Colon (tissue), 2 donors: ENCODE data around the gene ASB13.
"Not testable (repeated sequence)": the region's sequence is repeated elsewhere in the genome, so short reads cannot be mapped to it uniquely, and the experiment has no call there.

Experiments
- FAIRE-seq: peaks from 2 replicates; lab custom pipeline; 2012; peaks lifted over from hg19 to GRCh38; lab: Jason Lieb, UNC
- donor health status: control.
- donor health status: control.

The ASB13 gene

DNA sequence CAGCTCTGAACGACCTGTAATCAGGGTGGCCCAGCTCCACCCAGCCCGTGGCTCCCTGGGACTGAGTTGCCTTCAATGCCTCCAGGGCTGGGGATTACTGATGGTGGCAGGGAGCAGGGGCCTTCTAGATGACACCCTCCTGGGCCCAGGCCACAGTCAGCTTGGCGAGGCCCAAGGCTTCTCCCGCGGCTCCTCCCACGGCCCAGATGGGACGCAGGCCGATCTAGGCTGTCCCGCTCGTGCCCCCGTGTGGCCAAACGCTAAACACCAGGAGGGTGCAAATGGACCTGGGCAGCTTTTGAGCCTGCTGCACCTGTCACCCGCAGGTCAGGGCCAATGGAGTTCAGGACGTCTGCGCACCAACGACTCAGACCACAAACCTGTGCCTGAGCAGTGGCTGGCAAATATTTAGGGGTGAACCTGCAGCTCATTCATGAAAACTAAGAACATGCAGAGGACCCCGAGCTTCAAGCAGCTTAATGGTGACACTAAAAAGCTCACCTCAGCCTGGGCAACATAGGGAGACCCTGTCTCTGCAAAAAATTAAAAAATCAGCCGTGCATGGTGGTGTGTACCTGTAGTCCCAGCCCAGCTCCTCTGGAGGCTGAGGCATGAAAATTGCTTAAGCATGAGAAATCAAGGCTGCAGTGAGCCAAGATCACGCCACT lies 43.2 kb downstream of the ASB13 start:
- FAIRE-seq: no peak

DNA sequence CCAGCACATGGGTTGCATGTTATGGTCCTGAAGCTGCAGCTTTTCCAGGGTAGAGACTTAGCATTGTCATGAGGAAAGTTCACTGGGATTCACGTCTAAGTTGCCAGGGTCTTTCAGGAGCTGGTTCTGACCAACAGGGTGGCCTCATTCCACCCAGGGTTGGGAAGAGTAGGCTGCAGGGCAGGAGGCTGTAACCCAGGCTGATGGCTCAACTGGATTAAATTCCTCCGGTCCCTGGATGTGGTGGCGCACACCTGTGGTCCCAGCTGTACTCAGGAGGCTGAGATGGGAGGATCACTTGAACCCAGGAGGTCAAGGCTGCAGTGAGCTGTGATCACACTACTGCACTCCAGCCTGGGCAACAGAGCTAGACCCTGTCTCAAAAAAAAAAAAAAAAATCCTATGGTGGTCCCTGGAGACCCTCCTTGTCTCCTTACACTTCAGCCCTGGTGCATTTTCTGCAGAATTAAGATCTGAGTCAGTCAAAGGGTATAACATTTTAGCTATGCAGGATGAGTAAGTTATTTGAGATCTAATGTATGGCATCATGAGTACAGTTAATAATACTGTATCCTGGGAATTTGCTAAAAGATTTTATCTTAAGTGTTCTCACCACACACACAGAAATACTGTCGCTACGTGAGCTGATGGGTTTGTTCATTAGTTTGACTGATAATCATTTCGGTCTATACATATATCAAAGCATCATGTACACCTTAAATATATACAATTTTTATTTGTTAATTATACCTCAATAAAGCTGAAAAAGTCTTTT lies 44.0 kb downstream of the ASB13 start:
- FAIRE-seq: no peak

DNA sequence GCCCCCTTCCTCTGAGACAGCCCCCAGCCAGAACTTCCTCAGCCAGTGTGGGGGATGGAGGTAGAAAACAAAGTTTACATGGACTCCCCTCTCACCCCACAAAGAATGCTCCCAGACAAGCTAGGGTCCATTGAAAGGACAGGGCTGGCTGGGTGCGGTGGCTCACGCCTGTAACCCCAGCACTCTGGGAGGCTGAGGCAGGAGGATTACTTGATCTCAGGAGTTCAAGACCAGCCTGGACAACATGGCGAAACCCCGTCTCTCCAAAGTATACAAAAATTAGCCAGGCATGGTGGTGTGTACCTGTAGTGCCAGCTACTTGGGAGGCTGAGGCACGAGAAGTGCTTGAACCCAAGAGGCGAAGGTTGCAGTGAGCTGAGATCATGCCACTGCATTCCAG lies 45.0 kb downstream of the ASB13 start:
- FAIRE-seq: not testable (repeated sequence)

DNA sequence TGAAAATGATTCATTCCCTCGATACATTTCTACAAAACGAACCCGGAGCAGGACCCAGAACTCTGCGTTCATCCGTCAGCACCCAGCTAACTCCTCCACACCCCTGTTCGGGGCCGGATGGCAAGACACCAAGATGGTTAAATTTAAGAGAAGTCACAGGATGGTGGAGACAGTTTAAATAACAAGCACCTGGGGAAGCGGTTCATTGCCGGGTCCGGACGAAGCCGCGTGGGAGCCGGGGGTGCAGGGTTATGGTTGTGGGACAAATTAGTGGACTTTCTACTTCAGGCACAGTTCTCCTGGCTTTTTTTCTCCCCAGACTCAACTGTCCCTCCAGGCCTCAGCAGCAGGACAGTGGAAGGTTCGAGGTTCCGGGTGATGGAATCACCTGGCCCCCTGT lies 45.4 kb downstream of the ASB13 start:
- no peak for FAIRE-seq

DNA sequence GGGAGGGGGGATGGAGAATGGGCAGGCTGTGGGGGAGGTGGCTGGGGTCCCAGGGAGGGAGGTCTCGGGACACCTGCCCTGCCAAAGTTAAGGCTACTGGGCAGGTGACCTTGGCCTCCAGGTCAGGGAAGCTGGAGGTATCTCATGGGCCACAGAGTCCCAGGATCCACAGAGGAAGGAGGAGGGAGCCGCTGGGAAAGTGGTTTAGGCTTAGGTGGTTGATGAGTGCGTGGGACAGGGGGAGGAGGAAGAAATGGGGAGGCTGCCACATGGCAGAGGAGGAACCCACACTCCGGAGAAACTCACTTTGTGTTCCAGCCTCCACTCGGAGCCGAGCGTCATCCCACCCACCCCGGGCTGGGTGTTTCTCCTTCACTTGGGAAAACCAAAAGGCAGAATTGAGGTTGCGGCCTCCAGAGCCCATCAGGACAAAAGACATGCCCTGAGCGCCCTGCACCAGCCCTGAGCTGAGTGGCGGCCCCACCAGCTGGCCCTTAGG lies 46.1 kb downstream of the ASB13 start:
- no peak for FAIRE-seq

DNA sequence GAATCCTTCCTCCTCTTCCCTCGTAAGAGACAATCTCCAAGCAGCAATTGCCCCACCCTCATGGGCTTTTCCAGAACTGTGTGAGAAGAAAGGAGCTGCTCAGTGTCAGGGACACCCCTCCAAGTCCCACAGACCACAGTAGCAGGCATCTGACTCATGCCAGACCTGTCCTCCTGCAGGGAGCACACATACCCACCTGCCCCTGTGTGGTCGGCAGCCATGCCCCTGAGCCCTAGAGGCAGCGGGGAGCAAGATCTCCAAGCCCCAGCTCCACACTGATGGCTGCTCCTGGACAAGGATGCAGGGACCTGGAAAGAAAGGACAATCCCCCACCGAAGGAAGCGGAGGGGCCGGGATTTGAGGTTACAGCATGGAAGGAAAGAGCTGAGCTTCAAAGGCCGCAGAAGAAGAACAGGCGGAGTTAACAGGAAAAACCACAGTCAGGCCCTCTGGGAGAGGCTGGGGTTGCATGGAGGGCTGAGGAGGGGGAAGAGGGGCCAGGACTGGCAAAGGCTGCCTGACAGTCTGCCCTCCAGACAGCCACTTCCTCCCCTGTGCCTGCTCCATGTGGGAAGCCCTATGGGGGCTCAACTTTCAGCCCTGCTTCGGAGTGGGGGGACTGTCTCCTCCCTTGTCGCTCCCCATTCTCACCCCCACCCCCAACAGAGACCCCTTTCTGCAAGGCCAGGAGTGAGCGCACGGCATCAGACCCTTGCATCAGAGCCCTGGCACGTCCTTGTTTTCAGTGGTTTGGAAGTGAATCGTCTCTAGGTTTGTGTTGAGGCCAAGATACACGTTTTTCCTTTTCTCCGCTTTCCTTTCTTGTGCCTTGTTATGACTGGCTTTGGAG lies 46.8 kb downstream of the ASB13 start:
- FAIRE-seq: no peak

DNA sequence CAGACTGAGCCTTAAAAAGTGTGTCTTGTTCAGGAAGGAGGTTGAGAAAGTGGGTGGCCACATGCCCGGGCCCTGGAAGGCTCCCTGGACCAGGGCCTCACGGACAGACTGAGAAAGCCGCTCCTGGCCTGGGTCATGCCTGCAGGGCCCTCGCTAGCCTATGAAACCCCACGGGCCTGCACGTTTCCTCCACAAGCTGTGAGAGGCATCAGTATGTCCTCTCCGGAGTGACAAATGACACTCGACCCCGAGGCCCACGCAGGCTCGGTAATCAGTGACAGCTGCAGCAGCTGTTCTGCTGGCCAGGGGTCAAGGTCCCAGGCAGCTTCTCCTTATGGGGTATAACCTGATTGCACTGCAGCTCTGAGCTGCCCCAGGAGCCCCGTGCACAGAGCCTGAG lies 47.6 kb downstream of the ASB13 start:
- no peak for FAIRE-seq

DNA sequence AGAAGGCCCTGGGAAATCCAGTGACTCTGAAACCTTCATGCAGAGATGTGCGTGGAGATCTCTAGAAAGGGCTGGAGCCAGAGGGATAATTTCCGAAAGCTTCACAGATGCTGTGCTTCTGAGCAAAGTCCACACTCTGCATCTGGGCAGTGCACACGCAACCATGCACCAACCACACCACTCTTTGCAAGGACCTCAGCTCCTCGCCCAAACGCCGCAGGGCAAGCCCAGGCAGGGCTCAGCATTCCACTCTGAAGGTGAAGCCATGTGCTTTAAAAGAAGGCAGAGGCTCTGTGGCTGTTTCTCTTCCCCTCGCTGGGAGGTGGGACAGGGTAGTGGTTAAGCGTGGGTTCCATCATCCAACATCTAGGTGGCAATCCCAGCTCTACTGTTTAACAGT lies 48.4 kb downstream of the ASB13 start:
- FAIRE-seq: no peak

DNA sequence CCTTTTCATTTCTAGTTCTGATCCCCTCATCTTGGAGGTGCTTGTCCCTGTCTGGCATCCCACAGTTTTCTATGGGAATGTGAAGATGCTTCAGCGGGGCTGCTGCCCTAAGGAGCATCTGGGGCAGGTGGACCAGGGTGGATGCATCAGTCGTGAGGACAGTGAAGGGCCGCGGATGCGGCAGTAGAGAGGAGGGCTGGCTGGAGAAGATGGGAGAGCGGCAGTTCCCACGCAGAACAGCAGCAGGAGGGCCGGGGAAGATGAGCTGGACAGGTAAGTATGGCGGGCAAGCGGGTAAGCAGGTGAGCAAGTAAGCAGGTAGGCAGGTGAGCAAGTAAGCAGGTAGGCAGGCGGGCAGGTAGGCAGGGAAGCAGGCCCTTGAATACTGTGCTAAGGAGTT lies 48.9 kb downstream of the ASB13 start:
- FAIRE-seq: no peak

DNA sequence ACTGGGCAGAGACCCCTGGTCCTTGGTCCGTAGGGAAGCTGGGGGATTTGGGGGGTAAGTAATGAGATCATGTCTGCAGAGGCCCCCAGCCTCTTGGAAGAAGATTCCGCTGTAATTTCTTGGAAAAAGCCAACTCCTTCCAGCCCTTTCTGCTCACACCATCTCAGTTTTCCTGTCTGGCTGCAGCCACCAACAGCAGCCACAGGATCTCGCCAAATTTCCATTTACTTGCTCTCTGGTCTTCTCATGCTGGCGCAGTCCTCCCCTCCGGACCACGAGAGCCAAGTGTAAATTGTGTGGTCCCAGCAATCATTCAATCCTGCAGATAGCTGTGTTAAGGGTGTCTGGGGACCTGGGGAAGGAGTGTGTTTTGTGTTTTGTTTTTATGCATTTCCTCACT lies 49.6 kb downstream of the ASB13 start:
- FAIRE-seq: no peak

DNA sequence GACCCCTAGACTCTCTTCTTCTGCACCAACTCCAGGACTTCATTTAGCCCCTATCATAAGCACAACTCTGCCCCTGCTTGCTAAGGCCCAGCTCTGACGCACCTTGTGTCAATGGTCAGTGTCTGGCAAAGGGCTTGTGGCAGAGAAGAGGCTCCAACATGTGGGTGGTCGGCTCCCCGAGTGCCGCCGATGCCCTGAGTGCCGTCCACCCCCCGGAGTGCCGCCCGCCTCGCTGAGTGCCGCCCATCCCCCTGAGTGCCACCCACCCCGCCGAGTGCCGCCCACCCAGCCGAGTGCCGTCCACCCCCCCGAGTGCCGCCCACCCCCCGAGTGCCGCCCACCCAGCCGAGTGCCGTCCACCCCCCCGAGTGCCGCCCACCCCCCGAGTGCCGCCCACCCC lies 50.3 kb downstream of the ASB13 start:
- no peak for FAIRE-seq

DNA sequence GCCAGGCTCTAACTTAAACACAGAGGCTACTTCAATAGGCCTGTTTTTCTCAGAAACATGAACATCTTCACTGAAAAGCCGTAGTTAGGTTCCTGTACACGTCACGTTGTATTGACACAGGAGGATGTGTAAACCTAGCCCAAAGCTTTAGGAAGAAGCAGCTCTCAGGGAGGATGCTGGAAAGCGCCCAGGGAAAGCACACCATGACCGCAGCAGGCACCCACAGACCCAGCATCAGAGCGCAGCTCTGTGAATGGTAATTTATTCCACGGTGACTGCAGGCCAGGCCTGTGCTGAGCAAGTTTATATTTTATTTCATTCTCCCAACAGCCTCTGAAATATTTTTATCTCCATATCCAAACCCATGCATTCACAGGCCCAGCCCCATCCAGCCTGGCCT lies 51.1 kb downstream of the ASB13 start:
- FAIRE-seq: no peak

DNA sequence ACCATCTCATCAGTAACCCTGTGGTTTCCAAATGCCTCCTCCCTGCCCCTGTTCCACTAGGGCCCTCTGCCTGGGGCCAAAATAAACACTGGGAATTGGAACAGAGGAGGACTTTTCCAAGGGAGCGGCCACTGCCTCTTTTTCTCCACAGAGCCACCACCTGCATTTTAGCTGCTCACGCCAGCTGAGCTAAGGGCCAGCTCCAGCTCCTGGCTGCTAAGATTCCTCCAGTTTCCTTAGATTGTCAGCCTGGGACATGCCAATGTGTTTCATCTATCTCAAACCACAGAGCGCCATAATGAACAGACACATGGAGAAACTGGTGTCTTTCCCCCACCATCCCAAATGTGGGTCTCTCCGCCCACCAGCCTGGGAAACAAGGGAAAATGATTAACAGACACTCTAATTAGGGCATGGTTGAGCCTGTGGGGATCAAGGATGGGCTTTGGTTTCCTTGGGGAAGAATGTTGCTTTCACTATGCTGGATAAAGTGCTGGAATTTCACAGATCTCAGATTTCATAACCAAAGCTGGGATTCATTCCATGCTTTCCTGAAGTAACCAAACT lies 52.2 kb downstream of the ASB13 start:
- FAIRE-seq: no peak

DNA sequence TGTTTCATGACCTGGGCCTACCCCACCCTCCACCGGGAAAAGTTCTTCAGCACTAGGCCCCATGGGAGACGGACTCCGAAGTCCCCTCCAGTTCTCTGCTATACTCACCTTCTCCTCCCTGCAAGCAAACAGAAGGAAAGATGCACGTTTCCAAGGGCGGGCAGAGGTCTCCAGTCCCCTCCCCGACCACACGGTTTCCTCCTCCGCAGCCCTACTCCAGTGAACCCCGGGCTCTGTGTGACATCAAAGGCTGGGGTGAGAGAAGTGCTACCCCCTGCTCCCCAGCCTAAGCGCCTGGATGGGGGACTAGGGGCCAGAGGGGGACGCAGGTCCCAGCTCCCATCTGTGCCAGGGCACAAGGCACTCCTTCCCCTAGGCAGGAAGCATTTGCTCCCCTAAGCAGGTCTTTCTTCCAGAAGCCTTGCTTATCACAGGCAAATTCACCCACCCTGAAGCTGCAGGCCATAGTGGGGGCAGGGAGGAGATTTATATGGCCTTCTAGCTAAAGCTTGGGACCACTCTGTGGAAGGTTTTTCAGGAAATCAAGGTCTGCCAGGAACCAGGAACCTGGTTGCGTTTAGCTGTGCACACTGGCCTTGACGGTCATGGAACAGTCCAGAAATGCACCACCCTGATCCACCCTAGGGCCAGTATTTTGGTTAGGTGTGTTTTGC lies 52.8 kb downstream of the ASB13 start:
- FAIRE-seq: no peak

DNA sequence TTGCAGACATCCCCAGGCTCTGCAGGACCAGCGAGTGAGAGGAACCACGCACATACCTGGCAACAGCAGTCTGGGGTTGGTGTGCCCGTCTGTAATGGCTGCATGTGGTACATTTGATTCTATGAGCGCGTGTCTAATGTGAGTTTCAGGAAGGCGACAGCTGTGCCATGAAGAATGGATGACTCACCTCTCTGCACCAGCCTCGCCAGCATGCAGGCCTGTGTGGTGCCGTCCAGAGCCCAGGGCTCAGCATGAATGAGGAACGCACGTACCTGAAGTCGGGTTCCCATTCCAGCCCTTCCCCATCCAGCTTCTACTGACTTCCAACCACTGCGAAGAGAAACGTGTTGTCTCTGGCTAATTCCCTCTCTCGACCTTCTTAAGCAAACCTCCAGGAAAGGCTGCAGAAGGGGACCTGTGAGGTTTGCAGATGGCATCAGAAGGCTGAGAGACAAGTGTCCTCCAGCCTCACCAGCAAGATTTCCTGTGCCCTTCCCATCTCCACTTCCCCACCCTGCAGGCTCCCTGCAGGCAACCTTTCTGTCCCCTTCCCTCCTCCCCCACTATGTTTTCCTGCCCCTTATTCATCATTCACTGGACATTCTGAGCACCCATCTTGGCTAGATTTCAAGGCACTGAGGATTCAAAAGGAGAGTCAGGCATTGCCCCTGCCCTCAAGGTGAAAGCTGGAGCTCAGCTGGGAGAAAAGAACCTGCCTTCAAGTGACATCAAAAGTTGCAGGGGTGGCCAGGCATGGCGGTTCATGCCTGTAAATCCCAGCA lies 54.3 kb downstream of the ASB13 start:
- no peak for FAIRE-seq

DNA sequence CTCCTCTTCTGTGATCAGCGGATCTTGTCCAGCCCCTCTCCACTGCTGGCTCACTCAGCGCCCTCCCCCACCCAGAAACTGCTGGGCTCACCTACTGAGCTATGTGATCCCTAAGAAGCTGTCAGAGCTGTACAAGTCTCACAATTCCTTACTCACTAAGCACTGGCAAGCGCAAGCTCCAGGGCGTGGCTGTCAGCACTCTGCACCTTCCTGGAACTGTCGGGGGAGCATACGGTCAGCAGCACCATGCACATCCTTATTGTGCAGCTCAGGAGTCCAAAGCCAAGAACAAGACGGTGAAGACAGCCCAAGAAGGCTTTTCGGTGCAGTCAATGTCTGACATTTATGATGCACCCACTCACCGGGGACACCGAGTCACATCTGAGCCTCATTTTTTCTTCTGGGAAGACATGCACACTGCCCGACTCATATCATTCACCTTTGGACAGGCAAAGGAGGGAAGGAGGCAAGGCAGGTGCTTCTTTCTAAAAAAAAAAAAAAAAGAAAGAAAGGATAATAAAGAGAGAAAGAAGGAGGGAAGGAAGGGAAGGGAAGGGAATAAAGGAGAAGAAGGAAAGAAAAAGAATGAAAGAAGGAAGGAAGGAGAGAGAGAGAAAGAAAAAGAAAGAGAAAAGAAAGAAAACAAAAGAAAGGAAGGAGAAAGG lies 56.3 kb downstream of the ASB13 start:
- FAIRE-seq: no peak

DNA sequence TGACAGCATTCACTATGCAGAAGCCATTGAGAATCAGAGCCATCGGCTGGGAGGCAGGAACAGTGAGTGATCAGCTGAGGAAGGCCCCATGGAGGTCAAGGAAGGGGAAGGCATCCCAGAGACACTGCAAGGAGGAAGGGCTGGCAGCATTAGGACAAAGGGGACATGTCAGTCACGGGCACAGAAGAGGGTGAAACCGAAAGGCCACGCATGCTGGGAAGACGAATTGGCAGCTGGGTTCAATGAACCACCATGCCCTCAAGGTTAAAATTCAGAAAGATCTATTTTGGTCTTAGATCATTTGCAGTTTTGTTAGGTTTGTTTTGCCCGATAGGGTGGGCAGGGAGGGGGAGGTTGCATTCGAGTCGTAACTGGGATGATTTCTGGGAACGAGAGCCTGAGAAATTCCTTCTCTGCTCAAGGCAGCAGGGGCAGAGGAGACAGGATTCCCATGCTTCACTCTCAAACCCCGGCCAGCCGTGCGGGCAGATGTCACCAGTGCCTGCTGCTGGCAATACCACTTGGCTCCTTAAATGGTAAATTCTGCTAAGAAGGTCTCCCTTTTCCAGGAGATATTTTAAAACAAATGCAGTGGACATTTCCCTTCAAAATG lies 57.7 kb downstream of the ASB13 start:
- FAIRE-seq: no peak

DNA sequence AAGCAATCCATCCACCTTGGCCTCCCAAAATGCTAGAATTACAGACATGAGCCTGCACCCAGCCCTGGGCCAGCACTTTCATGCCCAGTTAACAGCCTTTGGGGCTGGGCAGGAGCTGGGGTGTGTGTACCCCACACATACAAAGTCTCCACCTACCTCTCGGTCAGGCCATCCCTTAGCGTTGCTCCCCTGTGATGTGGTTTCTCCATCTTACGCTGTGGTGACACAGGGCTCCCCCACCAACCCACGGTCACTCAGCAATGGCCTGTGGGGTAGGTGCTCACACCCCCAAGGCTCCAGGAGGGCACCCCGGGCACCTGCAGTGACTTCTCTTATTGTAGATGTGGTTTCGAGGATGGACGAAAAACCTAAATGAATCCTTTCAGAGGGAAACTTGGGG lies 58.8 kb downstream of the ASB13 start:
- FAIRE-seq: no peak

DNA sequence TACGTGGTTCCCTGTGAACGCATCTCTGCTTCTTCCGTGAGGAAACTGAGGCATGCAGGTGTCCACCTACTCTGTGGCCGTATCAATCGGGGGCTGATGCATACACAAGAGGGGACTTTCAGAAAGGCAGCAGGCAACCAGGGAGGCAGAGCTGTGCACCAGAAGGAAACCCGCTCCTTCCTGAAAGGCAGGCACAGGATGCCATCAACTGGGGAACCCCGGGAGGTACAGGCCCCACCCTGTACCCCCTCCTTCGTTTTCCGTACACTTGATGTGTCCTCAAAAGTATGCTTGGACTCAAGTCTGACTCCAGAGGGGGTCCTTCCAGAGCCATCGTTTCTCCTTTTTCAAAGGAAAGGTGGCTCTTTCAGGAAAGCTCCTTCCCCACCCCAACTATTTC lies 59.5 kb downstream of the ASB13 start:
- no peak for FAIRE-seq

DNA sequence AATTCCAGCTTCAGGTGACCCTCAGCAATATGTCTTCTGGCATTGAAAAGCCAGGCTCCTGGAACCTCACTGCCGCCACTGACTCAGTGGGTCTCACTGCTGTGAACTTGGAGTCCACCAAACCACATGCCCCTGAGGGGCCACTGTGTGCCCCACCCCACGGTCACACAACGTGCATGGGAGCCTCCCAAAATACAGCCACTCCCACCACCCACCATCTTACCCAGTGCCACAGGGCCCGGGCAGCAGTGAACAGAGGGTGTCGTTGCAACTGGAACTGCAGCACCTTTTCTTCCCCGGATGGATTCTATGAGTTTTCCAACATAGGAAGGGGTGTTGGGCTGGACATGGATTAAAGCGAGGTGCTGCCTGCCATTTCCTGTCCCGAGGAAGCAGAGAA lies 60.1 kb downstream of the ASB13 start:
- FAIRE-seq: no peak
